T-helper 1 cell (primary cell): ENCODE measurements around the gene SPECC1.
"Not testable (repeated sequence)": the region's sequence is repeated elsewhere in the genome, so short reads cannot be mapped to it uniquely, and the experiment has no call there.

Experiments used
- DNase-seq, 5 donors: peaks; one replicate each; pipeline ENCODE4 v3.0.0-alpha.2; 2012 to 2020

Gene SPECC1

DNA sequence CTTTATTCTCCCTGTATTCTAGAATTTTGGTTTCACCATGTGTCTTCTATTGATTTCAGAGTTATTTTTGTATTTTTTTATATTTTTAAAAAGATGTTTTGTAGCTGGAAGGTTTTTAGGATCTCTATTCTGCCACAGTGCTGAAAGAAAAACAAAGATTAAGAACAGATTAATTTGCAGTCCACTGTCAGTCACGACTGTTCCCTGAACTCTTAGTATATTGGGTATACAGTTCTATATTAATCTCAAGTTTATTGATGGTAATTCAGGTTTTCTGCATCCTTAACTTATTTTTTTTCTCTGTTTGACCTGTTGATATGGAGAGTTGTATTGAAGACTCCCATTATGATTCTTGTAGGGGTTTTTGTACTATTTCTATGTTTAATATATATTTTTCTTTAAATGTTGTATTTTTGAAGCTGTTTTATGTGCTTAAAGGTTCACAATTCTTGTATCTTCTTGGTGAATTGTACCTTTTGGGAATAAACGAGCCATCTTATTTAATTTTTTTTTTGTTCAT lies 2.9 kb downstream of the SPECC1 start:
- no peak for DNase-seq

GRCh38 chr17:20016475-20016992 lies 7.4 kb downstream of the SPECC1 start:
- DNase-seq, result not testable (repeated sequence)

- no peak for DNase-seq
Measured at GRCh38 chr17:20022701-20023100, 13.5 kb downstream of the SPECC1 start.

DNA sequence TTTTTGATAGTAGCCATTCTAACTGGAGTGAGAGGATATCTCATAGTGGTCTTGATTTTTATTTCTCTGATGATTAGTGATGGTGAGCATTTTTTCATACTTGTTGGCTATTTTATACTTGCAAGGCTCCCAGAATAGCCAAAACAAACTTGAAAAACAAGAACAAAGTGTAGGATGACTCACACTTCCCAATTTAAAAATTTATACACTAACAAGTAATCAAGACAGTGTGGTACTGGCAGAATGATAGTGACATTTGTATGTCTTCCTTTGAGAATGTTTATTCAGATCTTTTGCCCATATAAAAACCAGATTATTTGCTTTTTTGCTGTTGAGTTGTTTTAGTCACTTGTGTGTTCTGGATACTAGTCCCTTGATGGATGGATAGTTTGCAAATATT lies 17.8 kb downstream of the SPECC1 start:
- no peak for DNase-seq

GRCh38 chr17:20028443-20028842 lies 19.3 kb downstream of the SPECC1 start:
- DNase-seq, result no peak

- DNase-seq, result no peak
Measured at GRCh38 chr17:20032636-20033035, 23.5 kb downstream of the SPECC1 start.

DNA sequence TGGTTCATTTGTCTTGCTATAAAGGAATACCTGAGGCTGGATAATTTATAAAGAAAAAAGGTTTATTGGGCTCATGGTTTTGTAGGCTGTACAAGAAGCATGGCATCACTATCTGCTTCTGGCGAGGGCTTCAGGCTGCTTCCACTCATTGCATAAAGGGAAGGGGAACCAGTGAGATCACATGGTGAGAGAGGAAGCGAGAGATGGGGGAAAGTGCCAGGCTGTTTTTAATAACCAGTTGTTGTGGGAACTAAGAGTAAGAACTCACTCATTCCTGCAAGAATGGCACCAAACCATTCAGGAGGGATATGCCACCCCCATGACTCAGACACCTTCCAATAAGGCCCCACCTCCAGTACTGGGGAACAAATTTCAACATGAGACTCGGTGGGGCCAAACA lies 24.3 kb downstream of the SPECC1 start:
- DNase-seq, result no peak

- DNase-seq, result no peak
Measured at GRCh38 chr17:20035501-20035900, 26.3 kb downstream of the SPECC1 start.

- DNase-seq, result not testable (repeated sequence)
Measured at GRCh38 chr17:20037286-20037685, 28.1 kb downstream of the SPECC1 start.

- DNase-seq, result no peak
Measured at GRCh38 chr17:20039037-20039436, 29.9 kb downstream of the SPECC1 start.

- no peak for DNase-seq
Measured at GRCh38 chr17:20040216-20040615, 31.1 kb downstream of the SPECC1 start.

DNA sequence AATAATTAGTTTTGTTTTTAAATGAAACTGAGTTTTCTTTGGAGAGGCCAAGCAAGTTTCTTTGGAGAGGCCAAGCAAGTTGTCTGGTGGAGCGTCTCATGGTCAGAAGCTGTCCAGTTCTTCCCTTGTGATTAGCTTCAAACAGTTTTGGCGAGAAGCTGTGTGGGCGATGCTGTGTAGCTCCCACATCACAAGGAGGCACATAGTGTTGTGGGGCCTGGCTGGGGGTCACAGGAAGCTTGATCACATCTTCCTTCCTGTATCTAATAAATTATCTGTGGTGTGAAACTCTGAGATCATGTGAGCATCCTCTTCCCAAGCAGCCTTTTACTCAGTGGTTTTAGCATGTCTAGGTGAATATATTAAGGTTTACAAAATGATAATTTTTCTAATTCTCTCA lies 33.9 kb downstream of the SPECC1 start:
- no peak for DNase-seq

DNA sequence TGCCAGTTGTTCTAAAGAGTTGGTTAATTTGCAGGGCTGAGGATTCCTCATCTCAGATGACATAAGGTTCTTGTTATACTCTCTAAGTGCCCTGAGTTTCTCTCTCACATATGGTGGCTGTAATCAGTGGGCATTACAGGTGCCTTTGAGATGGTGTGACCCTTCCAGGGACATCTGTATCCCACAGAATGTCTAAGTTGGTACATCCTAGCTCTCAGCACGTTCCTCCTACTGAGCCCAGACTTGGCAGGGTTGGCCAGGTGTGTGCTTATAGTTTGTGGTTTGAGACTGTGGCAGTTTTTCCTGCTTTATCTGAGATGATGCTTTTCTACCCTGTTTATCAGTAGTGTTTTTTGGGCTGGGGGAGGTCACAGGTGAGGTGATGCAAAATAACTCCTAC lies 36.3 kb downstream of the SPECC1 start:
- DNase-seq, result no peak

DNA sequence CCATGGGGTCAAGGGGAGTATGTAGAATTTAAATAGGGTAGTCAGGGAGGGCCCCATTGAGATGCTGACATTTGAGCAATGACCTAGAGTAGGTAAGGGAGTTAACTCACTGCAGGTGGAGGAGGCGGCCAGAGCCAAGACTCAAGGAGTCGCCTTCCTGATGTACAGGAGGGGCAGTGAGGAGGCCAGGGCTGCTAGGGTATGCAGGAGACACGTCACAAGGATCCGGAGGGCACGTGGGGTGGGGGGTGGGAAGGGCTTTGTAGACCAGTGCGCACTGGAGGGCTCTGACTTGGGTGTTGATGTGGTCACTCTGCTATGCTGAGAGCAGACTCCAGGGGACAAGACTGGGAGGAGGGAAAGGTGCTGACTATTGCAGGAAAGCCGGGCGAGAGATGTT lies 37.5 kb downstream of the SPECC1 start:
- no peak for DNase-seq

DNA sequence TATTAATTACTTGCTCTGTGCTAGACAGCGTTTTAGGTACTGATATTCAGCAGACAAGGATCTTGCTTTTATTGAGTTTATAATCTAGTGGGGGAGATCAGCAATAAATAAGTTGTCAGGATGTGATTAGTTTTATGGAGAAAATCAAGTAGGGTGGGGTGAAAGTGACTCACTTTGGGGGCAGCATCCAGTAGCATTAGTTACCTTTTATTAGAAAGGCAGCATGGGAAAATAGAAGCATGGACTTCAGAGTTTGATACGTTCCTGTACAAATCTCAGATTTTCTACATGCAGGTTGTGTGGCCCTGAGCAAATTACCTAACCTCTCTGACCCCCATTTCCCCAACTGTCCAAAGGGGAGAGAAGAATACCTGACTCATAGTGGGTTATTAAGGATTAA lies 42.5 kb downstream of the SPECC1 start:
- DNase-seq, result no peak

GRCh38 chr17:20053361-20053964 lies 44.3 kb downstream of the SPECC1 start:
- no peak for DNase-seq

GRCh38 chr17:20059728-20060188 lies 50.6 kb downstream of the SPECC1 start:
- DNase-seq, result peak in 1 of 5 donors; percentile 67

- DNase-seq, result peak in 1 of 5 donors; percentile 40
Measured at GRCh38 chr17:20063665-20064648, 54.8 kb downstream of the SPECC1 start.

DNA sequence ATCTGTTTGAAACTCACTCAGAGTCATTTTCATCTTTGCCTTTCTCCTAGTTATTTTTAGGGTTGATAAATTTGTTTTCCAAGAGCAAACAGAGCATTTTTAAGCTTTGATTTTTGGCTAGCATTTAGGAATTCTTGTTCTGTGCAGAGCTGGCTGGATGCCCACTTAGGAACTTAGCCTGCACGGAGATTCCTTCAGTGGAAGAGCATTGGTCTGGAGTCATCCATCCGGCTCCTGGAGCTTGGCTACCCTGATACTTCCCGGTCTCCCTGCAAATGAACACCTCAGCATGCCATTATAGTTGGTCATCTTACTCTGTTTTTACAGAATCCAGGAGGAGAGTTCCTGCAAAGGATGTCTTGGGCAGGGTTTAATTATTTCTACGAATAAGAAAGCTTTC lies 57.1 kb downstream of the SPECC1 start:
- DNase-seq, result no peak

DNA sequence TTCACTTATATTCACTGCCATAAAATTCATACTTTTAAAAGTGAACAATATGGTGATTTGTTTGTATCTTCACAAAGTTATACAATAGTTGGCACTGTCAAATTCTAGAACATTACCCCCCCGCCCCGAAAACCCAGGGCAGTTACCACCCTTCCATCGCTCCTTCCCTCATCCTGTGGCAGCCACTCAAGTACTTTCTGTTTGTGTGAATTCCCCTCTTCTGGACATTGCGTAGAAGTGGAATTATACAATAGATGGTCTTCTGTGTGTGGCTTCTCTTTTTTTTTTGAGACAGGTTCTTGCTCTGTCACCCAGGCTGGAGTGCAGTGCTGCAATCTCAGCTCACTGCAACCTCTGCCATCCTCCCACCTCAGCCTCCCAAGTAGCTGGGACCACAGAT lies 58.6 kb downstream of the SPECC1 start:
- DNase-seq, result no peak

DNA sequence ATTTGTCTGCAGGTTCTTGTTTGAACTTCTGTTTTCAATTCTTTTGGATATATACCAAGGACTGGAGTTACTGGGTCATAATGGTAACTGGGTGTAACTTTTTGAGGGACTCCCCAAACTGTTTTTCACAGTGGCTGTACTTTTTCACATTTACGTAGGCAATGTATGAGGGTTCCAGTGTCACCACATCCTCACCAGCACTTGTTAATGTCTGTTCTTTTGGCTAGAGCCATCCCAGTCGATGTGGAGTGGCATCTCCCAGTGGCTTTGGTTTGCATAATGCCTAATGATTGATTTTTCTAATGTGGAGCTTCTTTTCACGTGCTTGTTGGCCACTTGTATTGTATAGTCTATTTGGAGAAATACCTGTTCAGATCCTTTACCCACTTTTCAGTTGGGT lies 59.3 kb downstream of the SPECC1 start:
- no peak for DNase-seq

- no peak for DNase-seq
Measured at GRCh38 chr17:20071824-20072691, 62.9 kb downstream of the SPECC1 start.

GRCh38 chr17:20072692-20072992 lies 63.5 kb downstream of the SPECC1 start:
- DNase-seq, result no peak
